HG02943 (cell line): Measurements from ENCODE around the gene STXBP1.
A peak's percentile ranks its signal among the peaks of the same experiment; 100 is the strongest.

Source experiments
- ATAC-seq: cut with Tn5 transposase; IDR thresholded peaks from one replicate; pipeline ENCODE4 v1.9.1; 2021; ENCODE audit warnings: mild to moderate bottlenecking, low read depth, moderate library complexity; ENCODE audit not compliant: unreplicated experiment

The STXBP1 gene

GRCh38 chr9:127686461-127687393 is 74.7 kb downstream of the STXBP1 start:
- ATAC-seq = no peak

- no peak for ATAC-seq
Observed at GRCh38 chr9:127689329-127690000, 77.4 kb downstream of the STXBP1 start.

- ATAC-seq = no peak
Observed at GRCh38 chr9:127690735-127691134, 78.7 kb downstream of the STXBP1 start.

- ATAC-seq = no peak
Observed at GRCh38 chr9:127692071-127692470, 80.0 kb downstream of the STXBP1 start.

- ATAC-seq = no peak
Observed at GRCh38 chr9:127693143-127693542, 81.1 kb downstream of the STXBP1 start.

GRCh38 chr9:127693697-127694096 is 81.6 kb downstream of the STXBP1 start:
- no peak for ATAC-seq

GRCh38 chr9:127694890-127695720 is 83.0 kb downstream of the STXBP1 start:
- no peak for ATAC-seq

GRCh38 chr9:127697575-127697974 is 85.5 kb downstream of the STXBP1 start:
- ATAC-seq = no peak

- no peak for ATAC-seq
Observed at GRCh38 chr9:127698386-127698785, 86.3 kb downstream of the STXBP1 start.

GRCh38 chr9:127698985-127699670 is 87.1 kb downstream of the STXBP1 start:
- peak; percentile 82 for ATAC-seq

GRCh38 chr9:127700140-127700539 is 88.1 kb downstream of the STXBP1 start:
- no peak for ATAC-seq

- ATAC-seq = no peak
Observed at GRCh38 chr9:127700594-127701255, 88.6 kb downstream of the STXBP1 start.

- ATAC-seq = no peak
Observed at GRCh38 chr9:127703289-127703946, 91.3 kb downstream of the STXBP1 start.

- ATAC-seq = no peak
Observed at GRCh38 chr9:127705577-127706379, 93.7 kb downstream of the STXBP1 start.

GRCh38 chr9:127706836-127707241 is 94.8 kb downstream of the STXBP1 start, which contains the start of gene CFAP157:
TSS of gene CFAP157 (plus strand) at chr9:127706988. CDS start at chr9:127707032, 44 bp downstream.
- ATAC-seq = no peak

GRCh38 chr9:127707766-127708165 is 95.7 kb downstream of the STXBP1 start:
- ATAC-seq = no peak

GRCh38 chr9:127708952-127709587 is 97.0 kb downstream of the STXBP1 start:
- ATAC-seq = no peak
